A673 (cell line): ENCODE data around the gene ARHGEF4. TPM values are rescaled to one million over a fixed set of nuclear protein-coding genes. Genes with fewer than 3 reads are reported as not detected.

Experiments
- BruUV-seq: library from RNA; stranded (reverse); fragments of 400-500 nt; replicated peaks from 2 replicates; lab custom pipeline; 2021; lab: Mats Ljungman, UMichigan
- CTCF ChIA-PET: fragments of 300-600 bp; sonication (Branson Sonifier 250); formaldehyde crosslinking; loops from one replicate; lab custom pipeline; 2022; ENCODE audit warnings: antibody characterized with exemption; lab: Charles Lee
- POLR2A ChIA-PET: fragments of 300-600 bp; sonication (Branson Sonifier 250); formaldehyde crosslinking; loops from one replicate; lab custom pipeline; 2022; ENCODE audit warnings: antibody characterized with exemption; ENCODE audit not compliant: low non-redundant PET; lab: Charles Lee
- DNase-seq: peaks from one replicate; pipeline ENCODE4 v3.0.0-alpha.2; 2015; ENCODE audit warnings: low spot score
- H3K27ac ChIP-seq: fragments of 200-600 bp; sonication (generic); 2 replicates; pipeline ENCODE4 v1.5.1; 2016; ENCODE audit warnings: mixed run types, low read depth, mild to moderate bottlenecking, mixed read lengths, antibody characterized with exemption, low read length; ENCODE audit not compliant: poor library complexity, severe bottlenecking
- H3K27me3 ChIP-seq: fragments of 200-600 bp; sonication (generic); replicated peaks from 2 replicates; pipeline ENCODE4 v1.6.1; 2017; ENCODE audit warnings: mixed run types, low read depth, mild to moderate bottlenecking, mixed read lengths, antibody characterized with exemption, low read length; ENCODE audit not compliant: insufficient read depth, poor library complexity
- H3K36me3 ChIP-seq: fragments of 200-600 bp; sonication (generic); 2 replicates; pipeline ENCODE4 v1.6.1; 2016; ENCODE audit warnings: mixed run types, mild to moderate bottlenecking, mixed read lengths, antibody characterized with exemption, low read length; ENCODE audit not compliant: insufficient read depth, poor library complexity, severe bottlenecking
- H3K4me1 ChIP-seq: fragments of 200-600 bp; sonication (generic); 2 replicates; pipeline ENCODE4 v1.6.1; 2017; ENCODE audit warnings: mixed run types, mild to moderate bottlenecking, mixed read lengths, antibody characterized with exemption, low read length; ENCODE audit not compliant: insufficient read depth, poor library complexity, severe bottlenecking
- H3K4me3 ChIP-seq: fragments of 200-600 bp; sonication (generic); 2 replicates; pipeline ENCODE4 v1.5.1; 2016; ENCODE audit warnings: low read depth, mixed run types, mild to moderate bottlenecking, mixed read lengths, low read length; ENCODE audit not compliant: poor library complexity, severe bottlenecking
- H3K9me3 ChIP-seq: fragments of 200-600 bp; sonication (generic); 2 replicates; pipeline ENCODE4 v1.6.1; 2016; ENCODE audit warnings: mixed run types, low read depth, mild to moderate bottlenecking, mixed read lengths, antibody characterized with exemption, low read length; ENCODE audit not compliant: poor library complexity, severe bottlenecking
- EZH2 ChIP-seq: fragments of 200-600 bp; sonication (generic); IDR thresholded peaks from 2 replicates; pipeline ENCODE4 v1.6.1; 2017; ENCODE audit warnings: borderline replicate concordance, low read depth, mild to moderate bottlenecking, mixed read lengths, antibody characterized with exemption, low read length; ENCODE audit not compliant: poor library complexity, severe bottlenecking
- intact Hi-C: fragments of 100-400 bp; cut with micrococcal nuclease; formaldehyde crosslinking; loops from one replicate; pipeline ENCODE4 v1.10.0; 2022; ENCODE audit not compliant: unreplicated experiment
- total RNA-seq: library from RNA; stranded (reverse); gene quantifications from 2 replicates; pipeline ENCODE4 v1.2.3, GENCODE V29; 2021
- TF ChIP-seq, protein P1 (sequence below): fragments of 300-800, 200-600 bp; sonication (generic); conservative IDR thresholded peaks from 2 replicates; pipeline ENCODE4 v1.5.1; 2017; ENCODE audit warnings: low read depth, mild to moderate bottlenecking, antibody characterized with exemption, low read length, moderate library complexity, mixed read lengths

The ARHGEF4 gene
- total RNA-seq, 1 experiment from 2014 or later = 2.1 TPM

- no peak for DNase-seq
- intact Hi-C loops = no loop called here
- Histone ChIP-seq H3K27ac (no peak overlapping the region), H3K9me3 (no peaks in the 10 kb centered on the region), H3K4me1 (peaks cover 5% of the 10 kb centered on the region), H3K27me3 (no peaks in the 10 kb centered on the region), H3K4me3 (no peak overlapping the region), H3K36me3 (no peaks in the 10 kb centered on the region)
- no peak for TF ChIP-seq EZH2
- TF ChIP-seq, protein P1, sequence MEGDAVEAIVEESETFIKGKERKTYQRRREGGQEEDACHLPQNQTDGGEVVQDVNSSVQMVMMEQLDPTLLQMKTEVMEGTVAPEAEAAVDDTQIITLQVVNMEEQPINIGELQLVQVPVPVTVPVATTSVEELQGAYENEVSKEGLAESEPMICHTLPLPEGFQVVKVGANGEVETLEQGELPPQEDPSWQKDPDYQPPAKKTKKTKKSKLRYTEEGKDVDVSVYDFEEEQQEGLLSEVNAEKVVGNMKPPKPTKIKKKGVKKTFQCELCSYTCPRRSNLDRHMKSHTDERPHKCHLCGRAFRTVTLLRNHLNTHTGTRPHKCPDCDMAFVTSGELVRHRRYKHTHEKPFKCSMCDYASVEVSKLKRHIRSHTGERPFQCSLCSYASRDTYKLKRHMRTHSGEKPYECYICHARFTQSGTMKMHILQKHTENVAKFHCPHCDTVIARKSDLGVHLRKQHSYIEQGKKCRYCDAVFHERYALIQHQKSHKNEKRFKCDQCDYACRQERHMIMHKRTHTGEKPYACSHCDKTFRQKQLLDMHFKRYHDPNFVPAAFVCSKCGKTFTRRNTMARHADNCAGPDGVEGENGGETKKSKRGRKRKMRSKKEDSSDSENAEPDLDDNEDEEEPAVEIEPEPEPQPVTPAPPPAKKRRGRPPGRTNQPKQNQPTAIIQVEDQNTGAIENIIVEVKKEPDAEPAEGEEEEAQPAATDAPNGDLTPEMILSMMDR = no peak
- CTCF ChIA-PET = no interaction called here
- BruUV-seq = no TSS peak
- POLR2A ChIA-PET = no interaction called here
These were observed 17.9 kb upstream of the ARHGEF4 start for GRCh38 chr2:130818809-130819208.

GRCh38 chr2:130819226-130819607 is 17.5 kb upstream of the ARHGEF4 start:
- TF ChIP-seq, protein P1 = no peak
- no peak for TF ChIP-seq EZH2
- POLR2A ChIA-PET = no interaction called here
- no peak overlapping the region for H3K4me3 ChIP-seq
- no peaks in the 10 kb centered on the region for H3K27me3 ChIP-seq
- DNase-seq = no peak
- no TSS peak for BruUV-seq
- H3K9me3 ChIP-seq = no peaks in the 10 kb centered on the region
- H3K36me3 ChIP-seq = no peaks in the 10 kb centered on the region
- intact Hi-C loops = no loop called here
- CTCF ChIA-PET = no interaction called here
- H3K27ac ChIP-seq = no peak overlapping the region
- H3K4me1 ChIP-seq = peaks cover 5% of the 10 kb centered on the region

DNA sequence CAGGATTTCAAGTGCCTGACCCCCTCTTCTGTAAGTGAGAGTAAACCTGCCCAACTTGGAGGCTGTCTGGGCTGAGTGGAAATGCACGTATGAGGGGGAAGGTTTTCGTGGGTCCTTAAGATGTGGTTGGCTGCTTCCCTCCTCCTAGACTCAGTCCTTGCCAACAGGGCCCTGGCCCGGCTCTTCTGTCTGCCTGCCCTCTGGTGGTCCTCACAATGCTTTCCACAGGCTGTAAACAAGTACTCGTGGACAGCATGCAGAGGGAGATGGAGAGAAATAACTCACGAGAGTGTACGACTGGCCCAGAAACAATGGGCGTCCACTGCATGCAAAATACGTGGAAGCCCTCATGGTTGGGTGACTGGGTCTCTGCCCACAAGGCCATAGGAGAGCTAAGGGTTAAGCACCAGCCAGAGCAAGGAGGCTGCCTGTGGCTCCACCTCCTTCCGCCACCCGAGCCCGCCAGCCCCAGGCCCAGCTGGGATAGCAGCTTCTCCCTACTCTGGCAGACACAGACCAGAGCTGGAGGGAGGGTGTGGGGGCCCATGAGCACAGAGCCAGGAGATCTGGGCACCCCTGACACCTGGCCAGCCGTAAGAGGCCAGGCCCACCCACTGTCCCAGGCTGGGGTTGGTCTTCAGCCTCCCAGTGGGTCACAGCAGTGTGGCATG is 17.0 kb upstream of the ARHGEF4 start:
- Histone ChIP-seq H3K9me3 (no peaks in the 10 kb centered on the region), H3K36me3 (no peaks in the 10 kb centered on the region), H3K4me3 (no peak overlapping the region), H3K27ac (no peak overlapping the region), H3K27me3 (no peaks in the 10 kb centered on the region), H3K4me1 (peaks cover 5% of the 10 kb centered on the region)
- ChIA-PET POLR2A (no interaction called here), CTCF (interaction anchor here (0.5 kb wide), 1 partner anchor 16 kb away, joined by 7 read pairs; no protein-coding TSS in a partner anchor)
- TF ChIP-seq, protein P1 = no peak
- TF ChIP-seq EZH2 = no peak
- no TSS peak for BruUV-seq
- intact Hi-C loops = no loop called here
- DNase-seq = no peak
